ENCODE data around the gene HTRA2.

HTRA2 gene

DNA sequence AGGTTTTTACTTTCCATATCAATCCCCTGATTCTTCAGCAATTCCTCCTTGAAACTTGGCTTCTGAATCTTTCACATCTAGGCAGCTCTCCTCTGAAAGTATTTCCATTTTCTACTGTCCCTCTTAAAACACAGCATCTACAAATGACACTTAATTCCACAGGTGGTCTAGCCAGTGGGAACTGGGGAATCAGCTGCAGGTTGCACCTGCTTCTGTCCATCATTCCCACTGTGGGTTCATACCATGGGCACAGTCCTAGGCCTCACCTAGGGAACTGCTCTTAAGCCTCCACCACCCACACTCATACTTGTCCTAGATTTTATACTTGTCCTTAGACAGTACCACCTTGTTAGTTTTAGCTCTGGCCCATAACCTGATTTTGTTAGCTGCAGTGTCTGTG, 21.8 kb downstream of the HTRA2 start:
- H3K4me3 ChIP-seq (ENCODE audit: low read depth, low read length): no peak overlapping the region
- H3K27ac ChIP-seq (ENCODE audit: low read depth, low read length): no peak overlapping the region
- H3K9ac ChIP-seq (ENCODE audit: low read length): no peak overlapping the region

DNA sequence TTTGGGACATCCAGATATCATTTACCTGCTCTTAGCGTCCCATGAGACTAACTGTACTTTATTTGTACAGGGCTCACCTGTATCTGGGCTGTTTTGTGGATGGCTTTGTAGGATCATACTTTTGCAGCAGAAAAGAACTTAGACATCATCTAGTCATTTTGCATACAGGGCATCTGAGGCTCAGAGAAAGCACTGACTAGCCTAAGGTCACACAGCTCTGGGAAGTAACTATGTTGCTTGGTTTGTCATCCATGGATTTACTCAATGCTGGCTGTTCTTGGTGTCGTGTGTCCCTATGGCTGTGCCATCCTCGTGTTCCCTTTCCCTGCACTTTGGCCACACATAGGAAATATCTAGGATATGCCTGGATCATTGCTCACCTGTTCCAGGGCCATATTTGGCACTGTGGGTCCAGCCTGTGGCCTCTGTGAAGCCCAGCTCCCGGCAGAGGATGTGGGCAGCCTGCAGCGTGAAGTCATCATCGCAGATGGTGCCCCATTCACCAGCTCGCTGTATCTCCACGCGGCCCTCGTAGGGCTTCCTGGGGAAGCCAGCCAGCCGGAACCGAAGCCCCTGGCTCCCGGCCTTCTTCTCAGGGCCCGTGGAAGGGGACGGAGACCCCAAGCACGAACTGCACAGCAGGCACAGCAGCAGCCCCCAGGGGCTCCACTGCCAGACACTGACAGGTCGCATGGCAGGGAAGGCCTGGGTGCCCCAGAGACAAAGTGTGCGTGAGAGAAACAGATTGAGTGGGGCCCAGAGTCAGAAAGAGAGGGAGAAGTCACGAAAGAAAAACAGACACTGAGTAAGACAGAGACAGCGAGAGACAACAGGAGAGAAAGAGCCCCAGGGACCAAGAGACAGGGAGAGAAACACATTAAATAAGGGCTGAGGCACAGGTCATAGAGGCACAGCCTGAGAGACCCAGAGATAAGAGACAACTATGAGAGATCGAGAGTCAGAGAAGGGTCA, 22.5 kb downstream of the HTRA2 start:
- H3K9ac ChIP-seq (ENCODE audit: low read length): no peak overlapping the region
- peak overlapping the region; percentile 81; the same call in 1 of the 2 replicates for H3K4me3 ChIP-seq (ENCODE audit: low read depth, low read length)

More for the DNA sequence above, 21.8 kb downstream of the HTRA2 start:
- Histone ChIP-seq H3K36me3 (ENCODE audit: control insufficient read depth, insufficient read depth, low read length) (0 out of 2 replicates have a peak, but pooled peaks cover 4% of the 10 kb centered on the region), H3K27me3 (ENCODE audit: control insufficient read depth, insufficient read depth, low read length) (peaks cover 76% of the 10 kb centered on the region), H3K9me3 (ENCODE audit: control insufficient read depth, insufficient read depth, low read depth, low read length) (no peaks in the 10 kb centered on the region), H3K4me1 (ENCODE audit: control insufficient read depth, insufficient read depth, low read length) (peaks cover 34% of the 10 kb centered on the region)

DNA sequence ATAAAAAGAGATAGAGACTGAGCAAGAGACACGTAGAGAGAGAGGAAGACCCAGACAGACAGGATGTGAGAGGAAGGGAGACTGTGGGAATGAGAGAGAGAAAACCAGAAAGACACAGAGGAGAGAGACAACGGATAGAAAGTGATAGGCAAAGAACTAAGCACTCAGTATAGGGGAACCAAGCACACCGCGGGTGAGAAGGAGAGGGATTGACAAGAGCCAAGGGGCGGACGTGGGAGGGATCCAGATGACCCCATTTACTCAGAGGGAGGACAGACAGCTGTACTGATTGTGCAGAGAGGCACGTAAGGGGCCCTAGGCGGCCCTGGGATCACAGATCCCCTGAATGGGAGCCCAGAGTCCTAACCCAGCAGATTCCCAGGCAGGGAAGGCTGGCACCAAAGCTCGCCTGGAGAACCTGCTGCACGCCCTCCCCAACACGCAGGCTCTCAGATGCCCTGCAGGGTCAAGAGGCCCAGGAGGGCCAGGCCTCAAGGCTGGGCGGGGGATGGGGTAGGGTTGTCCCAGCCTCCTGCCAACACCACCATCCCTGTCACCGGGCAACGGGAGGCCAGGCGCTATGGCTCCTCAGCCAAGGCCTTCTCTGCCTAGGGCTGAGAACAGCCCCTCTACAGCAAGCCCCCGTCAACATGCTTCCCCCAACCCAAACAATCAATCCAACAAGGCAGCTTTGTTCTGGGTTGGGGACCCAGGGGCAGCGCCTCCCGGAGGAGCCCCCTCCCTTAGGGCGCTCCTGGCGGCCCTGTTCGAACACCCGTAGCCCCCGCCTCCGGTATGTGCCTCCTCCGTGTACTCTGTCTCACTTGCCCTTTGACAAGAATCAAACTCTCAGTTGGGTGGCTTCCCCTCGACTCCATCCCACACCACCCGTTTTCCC, 23.4 kb downstream of the HTRA2 start:
- peaks cover 71% of the 10 kb centered on the region for H3K27me3 ChIP-seq (ENCODE audit: control insufficient read depth, insufficient read depth, low read length)

More for the DNA sequence above, 22.5 kb downstream of the HTRA2 start:
- H3K27me3 ChIP-seq (ENCODE audit: control insufficient read depth, insufficient read depth, low read length): peaks cover 80% of the 10 kb centered on the region
- H3K9me3 ChIP-seq (ENCODE audit: control insufficient read depth, insufficient read depth, low read depth, low read length): no peaks in the 10 kb centered on the region
- H3K27ac ChIP-seq (ENCODE audit: low read depth, low read length): no peak overlapping the region
- peaks cover 34% of the 10 kb centered on the region for H3K4me1 ChIP-seq (ENCODE audit: control insufficient read depth, insufficient read depth, low read length)
- H3K36me3 ChIP-seq (ENCODE audit: control insufficient read depth, insufficient read depth, low read length): peaks cover 5% of the 10 kb centered on the region; the same call in 1 of the 2 replicates

DNA sequence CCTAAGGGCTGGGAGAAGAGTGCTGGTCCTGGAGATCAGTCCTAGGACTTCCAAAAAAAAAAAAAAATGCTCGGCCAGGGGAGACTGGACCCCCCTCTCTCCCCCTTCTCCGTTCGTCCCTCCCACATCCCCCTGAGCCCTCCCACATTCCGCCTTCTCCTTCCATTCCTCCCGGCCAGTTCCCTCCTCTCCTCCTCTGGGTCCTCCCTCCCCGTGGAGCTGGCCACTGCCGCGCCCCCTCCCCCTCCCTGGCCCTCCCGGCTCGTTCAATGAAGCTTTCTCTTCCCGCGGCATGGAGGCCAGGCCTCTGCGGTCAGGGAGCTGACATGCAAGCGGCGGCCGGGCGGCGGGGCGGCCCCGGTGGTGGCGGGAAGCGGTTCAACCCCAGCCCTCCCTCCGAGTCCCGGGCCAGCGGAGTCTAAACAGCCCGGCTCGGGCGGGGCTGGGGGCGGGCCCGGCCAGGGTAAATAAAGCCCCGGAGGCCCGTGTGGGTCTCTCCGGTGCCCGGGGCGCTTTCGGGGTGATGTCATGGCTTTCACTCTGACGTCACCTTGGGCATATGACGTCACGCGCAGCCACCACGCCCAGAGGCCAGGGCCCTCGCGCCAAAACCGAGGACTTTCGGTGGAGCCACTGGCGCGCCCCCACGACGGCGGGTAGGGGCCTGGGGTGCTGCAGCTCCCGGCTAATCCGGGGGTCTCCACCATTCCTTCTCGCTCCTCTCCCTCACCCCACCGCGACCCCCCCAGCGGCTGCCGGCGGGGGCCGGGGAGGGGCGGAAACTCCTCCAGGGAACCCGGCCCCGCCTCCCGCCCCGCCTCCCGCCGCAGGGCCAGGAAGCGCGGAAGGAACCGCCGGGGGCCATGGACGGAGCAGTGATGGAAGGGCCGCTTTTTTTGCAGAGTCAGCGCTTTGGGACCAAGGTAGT, 24.4 kb downstream of the HTRA2 start, which contains the start of the genes DOK1 and LOXL3:
TSS of gene DOK1 (plus strand) at position 829 of the 928 bp plus-strand sequence. CDS start at position 864, 35 bp downstream.
TSS of gene LOXL3 (minus strand) at position 51 of the 928 bp plus-strand sequence. CDS start 1,308 bp downstream, outside the sequence.
- Histone ChIP-seq H3K36me3 (ENCODE audit: control insufficient read depth, insufficient read depth, low read length) (peaks cover 5% of the 10 kb centered on the region; the same call in 1 of the 2 replicates), H3K9me3 (ENCODE audit: control insufficient read depth, insufficient read depth, low read depth, low read length) (no peaks in the 10 kb centered on the region), H3K4me1 (ENCODE audit: control insufficient read depth, insufficient read depth, low read length) (peaks cover 27% of the 10 kb centered on the region), H3K27me3 (ENCODE audit: control insufficient read depth, insufficient read depth, low read length) (peaks cover 67% of the 10 kb centered on the region), H3K4me3 (ENCODE audit: low read depth, low read length) (peak within 1 kb of the TSS; percentile 81), H3K27ac (ENCODE audit: low read depth, low read length) (peak within 1 kb of the TSS; percentile 76; the same call in 1 of the 2 replicates), H3K9ac (ENCODE audit: low read length) (peak within 1 kb of the TSS; percentile 70)

More for the DNA sequence above, 23.4 kb downstream of the HTRA2 start:
- peak overlapping the region; percentile 81 for H3K4me3 ChIP-seq (ENCODE audit: low read depth, low read length)
- peaks cover 31% of the 10 kb centered on the region for H3K4me1 ChIP-seq (ENCODE audit: control insufficient read depth, insufficient read depth, low read length)
- H3K27ac ChIP-seq (ENCODE audit: low read depth, low read length): no peak overlapping the region
- H3K9me3 ChIP-seq (ENCODE audit: control insufficient read depth, insufficient read depth, low read depth, low read length): no peaks in the 10 kb centered on the region
- H3K36me3 ChIP-seq (ENCODE audit: control insufficient read depth, insufficient read depth, low read length): peaks cover 5% of the 10 kb centered on the region; the same call in 1 of the 2 replicates
- peak overlapping the region; percentile 47 for H3K9ac ChIP-seq (ENCODE audit: low read length)

DNA sequence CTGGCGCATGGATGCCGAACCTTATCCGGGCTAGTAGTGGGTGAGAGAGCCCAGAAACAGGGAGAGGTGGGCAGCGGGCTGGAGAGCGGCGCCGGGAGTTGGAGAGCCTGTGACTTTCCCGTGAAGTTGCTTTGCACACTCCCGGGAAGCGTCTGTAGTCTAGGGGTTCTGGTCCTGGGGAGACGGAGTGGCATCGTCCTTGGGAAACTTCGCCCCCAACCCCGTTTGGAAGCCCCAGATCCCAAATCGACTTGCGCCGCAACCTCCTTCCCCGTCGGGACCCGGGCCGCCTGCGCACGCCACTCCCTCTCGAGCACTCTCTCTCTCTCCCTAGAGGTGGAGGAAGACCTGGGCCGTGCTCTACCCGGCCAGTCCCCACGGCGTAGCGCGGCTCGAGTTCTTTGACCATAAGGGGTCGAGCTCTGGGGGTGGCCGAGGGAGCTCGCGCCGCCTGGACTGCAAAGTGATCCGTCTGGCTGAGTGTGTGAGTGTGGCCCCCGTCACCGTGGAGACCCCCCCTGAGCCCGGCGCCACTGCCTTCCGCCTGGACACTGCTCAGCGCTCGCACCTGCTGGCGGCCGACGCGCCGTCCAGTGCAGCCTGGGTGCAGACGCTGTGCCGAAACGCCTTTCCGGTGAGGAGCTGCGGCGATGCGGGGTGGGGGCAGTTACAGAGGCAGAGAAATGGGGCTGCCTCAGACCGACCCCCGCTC, 25.2 kb downstream of the HTRA2 start:
- peak overlapping the region; percentile 70 for H3K9ac ChIP-seq (ENCODE audit: low read length)
- H3K4me1 ChIP-seq (ENCODE audit: control insufficient read depth, insufficient read depth, low read length): peaks cover 23% of the 10 kb centered on the region
- H3K27ac ChIP-seq (ENCODE audit: low read depth, low read length): no peak overlapping the region

DNA sequence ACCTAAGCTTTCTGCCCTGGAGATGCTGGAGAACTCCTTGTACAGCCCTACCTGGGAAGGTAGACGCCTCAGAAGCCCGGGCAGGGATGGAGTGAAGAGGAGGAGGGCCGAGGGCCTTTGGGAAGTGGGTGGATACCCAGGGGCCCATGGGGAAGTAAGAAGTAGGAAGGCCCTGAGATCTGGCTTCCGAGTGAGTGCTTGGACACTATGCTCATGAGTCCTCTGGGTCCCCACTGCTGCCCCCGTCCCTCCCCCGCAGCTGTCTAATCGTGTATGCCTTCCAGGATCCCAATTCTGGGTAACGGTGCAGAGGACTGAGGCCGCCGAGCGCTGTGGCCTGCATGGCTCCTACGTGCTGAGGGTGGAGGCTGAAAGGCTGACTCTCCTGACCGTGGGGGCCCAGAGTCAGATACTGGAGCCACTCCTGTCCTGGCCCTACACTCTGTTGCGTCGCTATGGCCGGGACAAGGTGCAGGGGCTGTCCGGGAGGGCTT, 25.9 kb downstream of the HTRA2 start:
- peak overlapping the region; percentile 70 for H3K9ac ChIP-seq (ENCODE audit: low read length)
- H3K4me3 ChIP-seq (ENCODE audit: low read depth, low read length): peak overlapping the region; percentile 81
- peaks cover 5% of the 10 kb centered on the region; the same call in 1 of the 2 replicates for H3K36me3 ChIP-seq (ENCODE audit: control insufficient read depth, insufficient read depth, low read length)
- H3K4me1 ChIP-seq (ENCODE audit: control insufficient read depth, insufficient read depth, low read length): peaks cover 26% of the 10 kb centered on the region
- peaks cover 66% of the 10 kb centered on the region for H3K27me3 ChIP-seq (ENCODE audit: control insufficient read depth, insufficient read depth, low read length)
- H3K9me3 ChIP-seq (ENCODE audit: control insufficient read depth, insufficient read depth, low read depth, low read length): no peaks in the 10 kb centered on the region
- H3K27ac ChIP-seq (ENCODE audit: low read depth, low read length): no peak overlapping the region

More for the DNA sequence above, 25.2 kb downstream of the HTRA2 start:
- peaks cover 66% of the 10 kb centered on the region for H3K27me3 ChIP-seq (ENCODE audit: control insufficient read depth, insufficient read depth, low read length)
- H3K9me3 ChIP-seq (ENCODE audit: control insufficient read depth, insufficient read depth, low read depth, low read length): no peaks in the 10 kb centered on the region
- peaks cover 5% of the 10 kb centered on the region; the same call in 1 of the 2 replicates for H3K36me3 ChIP-seq (ENCODE audit: control insufficient read depth, insufficient read depth, low read length)
- H3K4me3 ChIP-seq (ENCODE audit: low read depth, low read length): peak overlapping the region; percentile 81

DNA sequence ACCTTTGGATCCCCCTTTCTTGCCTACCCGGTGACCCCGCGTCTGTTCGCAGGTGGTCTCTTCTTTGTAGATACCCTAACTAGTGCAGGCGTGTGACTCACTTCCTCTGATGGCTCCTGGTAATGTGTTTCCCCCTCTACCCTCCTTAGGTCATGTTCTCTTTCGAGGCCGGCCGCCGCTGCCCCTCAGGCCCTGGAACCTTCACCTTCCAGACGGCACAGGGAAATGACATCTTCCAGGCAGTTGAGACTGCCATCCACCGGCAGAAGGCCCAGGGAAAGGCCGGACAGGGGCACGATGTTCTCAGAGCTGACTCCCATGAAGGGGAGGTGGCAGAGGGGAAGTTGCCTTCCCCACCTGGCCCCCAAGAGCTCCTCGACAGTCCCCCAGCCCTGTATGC, 26.4 kb downstream of the HTRA2 start:
- Histone ChIP-seq H3K36me3 (ENCODE audit: control insufficient read depth, insufficient read depth, low read length) (peaks cover 5% of the 10 kb centered on the region; the same call in 1 of the 2 replicates), H3K4me1 (ENCODE audit: control insufficient read depth, insufficient read depth, low read length) (peaks cover 27% of the 10 kb centered on the region), H3K27me3 (ENCODE audit: control insufficient read depth, insufficient read depth, low read length) (peaks cover 64% of the 10 kb centered on the region), H3K27ac (ENCODE audit: low read depth, low read length) (no peak overlapping the region), H3K9me3 (ENCODE audit: control insufficient read depth, insufficient read depth, low read depth, low read length) (no peaks in the 10 kb centered on the region), H3K9ac (ENCODE audit: low read length) (no peak overlapping the region), H3K4me3 (ENCODE audit: low read depth, low read length) (peak overlapping the region; percentile 81; the same call in 1 of the 2 replicates)

DNA sequence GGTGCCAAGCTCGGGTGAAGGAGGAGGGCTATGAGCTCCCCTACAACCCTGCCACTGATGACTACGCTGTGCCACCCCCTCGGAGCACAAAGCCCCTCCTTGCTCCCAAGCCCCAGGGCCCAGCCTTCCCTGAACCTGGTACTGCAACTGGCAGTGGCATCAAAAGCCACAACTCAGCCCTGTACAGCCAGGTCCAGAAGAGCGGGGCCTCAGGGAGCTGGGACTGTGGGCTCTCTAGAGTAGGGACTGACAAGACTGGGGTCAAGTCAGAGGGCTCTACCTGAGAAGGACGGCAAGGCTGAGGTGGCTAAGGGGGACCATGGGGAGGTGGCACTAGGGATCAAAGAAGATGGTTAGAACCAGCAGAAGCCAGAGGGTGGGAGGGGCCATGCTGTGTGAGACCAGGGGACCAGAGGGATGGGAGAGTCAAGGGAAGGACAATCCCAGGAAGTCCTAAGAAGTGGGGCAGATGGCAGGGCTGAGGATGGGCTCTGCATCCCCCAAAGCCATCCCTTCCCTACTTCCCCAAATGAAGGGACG, 27.2 kb downstream of the HTRA2 start:
- H3K9ac ChIP-seq (ENCODE audit: low read length): no peak overlapping the region

More for the DNA sequence above, 27.2 kb downstream of the HTRA2 start:
- Histone ChIP-seq H3K27ac (ENCODE audit: low read depth, low read length) (no peak overlapping the region), H3K9me3 (ENCODE audit: control insufficient read depth, insufficient read depth, low read depth, low read length) (no peaks in the 10 kb centered on the region), H3K36me3 (ENCODE audit: control insufficient read depth, insufficient read depth, low read length) (peaks cover 5% of the 10 kb centered on the region; the same call in 1 of the 2 replicates), H3K27me3 (ENCODE audit: control insufficient read depth, insufficient read depth, low read length) (peaks cover 65% of the 10 kb centered on the region), H3K4me3 (ENCODE audit: low read depth, low read length) (no peak overlapping the region), H3K4me1 (ENCODE audit: control insufficient read depth, insufficient read depth, low read length) (peaks cover 27% of the 10 kb centered on the region)
